SIG-M5 treated with dmso at 0.1 percent for 504 hours (cell line): ENCODE measurements around the gene APOC1.
"Not testable (repeated sequence)": the region's sequence is repeated elsewhere in the genome, so short reads cannot be mapped to it uniquely, and the experiment has no call there.

Source experiments
- DNase-seq: peaks from one replicate; lab custom pipeline; 2025; ENCODE audit not compliant: unreplicated experiment; lab: John Stamatoyannopoulos, UW

APOC1 gene

GRCh38 chr19:44914433-44915206 is at the start of gene APOC1:
Gene APOC1 (plus strand): TSS chr19:44914608. CDS start chr19:44914892, 284 bp downstream.
- peak; percentile 78 for DNase-seq

- DNase-seq, result no peak
Observed at GRCh38 chr19:44865196-44865767, 49.1 kb upstream of the APOC1 start.

- no peak for DNase-seq
Observed at GRCh38 chr19:44866664-44867063, 47.7 kb upstream of the APOC1 start.

- no peak for DNase-seq
Observed at GRCh38 chr19:44867578-44867977, 46.8 kb upstream of the APOC1 start.

- DNase-seq, result no peak
Observed at GRCh38 chr19:44869733-44870470, 44.5 kb upstream of the APOC1 start.

- DNase-seq, result no peak
Observed at GRCh38 chr19:44871809-44872208, 42.6 kb upstream of the APOC1 start.

- no peak for DNase-seq
Observed at GRCh38 chr19:44872661-44873060, 41.7 kb upstream of the APOC1 start.

GRCh38 chr19:44874317-44874716 is 40.1 kb upstream of the APOC1 start:
- DNase-seq, result no peak

- no peak for DNase-seq
Observed at GRCh38 chr19:44875666-44876451, 38.5 kb upstream of the APOC1 start.

- no peak for DNase-seq
Observed at GRCh38 chr19:44876930-44877535, 37.4 kb upstream of the APOC1 start.

- no peak for DNase-seq
Observed at GRCh38 chr19:44878120-44878865, 36.1 kb upstream of the APOC1 start.

GRCh38 chr19:44879309-44880065 is 34.9 kb upstream of the APOC1 start:
- DNase-seq, result no peak

- no peak for DNase-seq
Observed at GRCh38 chr19:44882063-44882462, 32.3 kb upstream of the APOC1 start.

GRCh38 chr19:44882619-44883397 is 31.6 kb upstream of the APOC1 start:
- not testable (repeated sequence) for DNase-seq

- DNase-seq, result no peak
Observed at GRCh38 chr19:44883922-44884321, 30.5 kb upstream of the APOC1 start.

- no peak for DNase-seq
Observed at GRCh38 chr19:44884566-44884965, 29.8 kb upstream of the APOC1 start.

GRCh38 chr19:44886141-44886540 is 28.3 kb upstream of the APOC1 start:
- no peak for DNase-seq

- DNase-seq, result no peak
Observed at GRCh38 chr19:44887648-44888047, 26.8 kb upstream of the APOC1 start.

GRCh38 chr19:44888335-44888734 is 26.1 kb upstream of the APOC1 start:
- DNase-seq, result not testable (repeated sequence)
